ENCODE results near the gene RETNLB.

Gene RETNLB

GRCh38 chr3:108757404-108757982 is at the start of gene RETNLB:
Gene RETNLB, minus strand, starts transcription at chr3:108757410. Its CDS starts 225 bp downstream, at chr3:108757185.
- no peak within 1 kb of the TSS for H3K9ac ChIP-seq (ENCODE audit: low read depth, low read length)
- no peaks in the 10 kb centered on the region for H3K36me3 ChIP-seq (ENCODE audit: control insufficient read depth, insufficient read depth, low read length)
- no peak within 1 kb of the TSS for H3K27ac ChIP-seq (ENCODE audit: low read depth, low read length)
- H3K4me1 ChIP-seq (ENCODE audit: control insufficient read depth, insufficient read depth, low read length) = no peaks in the 10 kb centered on the region
- H3K4me3 ChIP-seq (ENCODE audit: low read depth, low read length) = no peak within 1 kb of the TSS
- H3K27me3 ChIP-seq (ENCODE audit: control insufficient read depth, insufficient read depth, low read length) = no peaks in the 10 kb centered on the region
- H3K9me3 ChIP-seq (ENCODE audit: control insufficient read depth, insufficient read depth, low read length) = no peaks in the 10 kb centered on the region

GRCh38 chr3:108806316-108806715 is 49.1 kb upstream of the RETNLB start:
- H3K27ac ChIP-seq (ENCODE audit: low read depth, low read length) = no peak overlapping the region
- H3K27me3 ChIP-seq (ENCODE audit: control insufficient read depth, insufficient read depth, low read length) = no peaks in the 10 kb centered on the region
- no peaks in the 10 kb centered on the region for H3K4me1 ChIP-seq (ENCODE audit: control insufficient read depth, insufficient read depth, low read length)
- no peak overlapping the region for H3K9ac ChIP-seq (ENCODE audit: low read depth, low read length)
- H3K9me3 ChIP-seq (ENCODE audit: control insufficient read depth, insufficient read depth, low read length) = no peaks in the 10 kb centered on the region
- H3K4me3 ChIP-seq (ENCODE audit: low read depth, low read length) = no peak overlapping the region
- no peaks in the 10 kb centered on the region for H3K36me3 ChIP-seq (ENCODE audit: control insufficient read depth, insufficient read depth, low read length)

GRCh38 chr3:108804966-108805365 is 47.8 kb upstream of the RETNLB start:
- Histone ChIP-seq H3K36me3 (ENCODE audit: control insufficient read depth, insufficient read depth, low read length) (no peaks in the 10 kb centered on the region), H3K27ac (ENCODE audit: low read depth, low read length) (no peak overlapping the region), H3K9me3 (ENCODE audit: control insufficient read depth, insufficient read depth, low read length) (no peaks in the 10 kb centered on the region), H3K27me3 (ENCODE audit: control insufficient read depth, insufficient read depth, low read length) (no peaks in the 10 kb centered on the region), H3K4me3 (ENCODE audit: low read depth, low read length) (no peak overlapping the region), H3K9ac (ENCODE audit: low read depth, low read length) (no peak overlapping the region), H3K4me1 (ENCODE audit: control insufficient read depth, insufficient read depth, low read length) (no peaks in the 10 kb centered on the region)

- H3K27me3 ChIP-seq (ENCODE audit: control insufficient read depth, insufficient read depth, low read length) = no peaks in the 10 kb centered on the region
- H3K36me3 ChIP-seq (ENCODE audit: control insufficient read depth, insufficient read depth, low read length) = no peaks in the 10 kb centered on the region
- no peaks in the 10 kb centered on the region for H3K9me3 ChIP-seq (ENCODE audit: control insufficient read depth, insufficient read depth, low read length)
- H3K9ac ChIP-seq (ENCODE audit: low read depth, low read length) = no peak overlapping the region
- no peaks in the 10 kb centered on the region for H3K4me1 ChIP-seq (ENCODE audit: control insufficient read depth, insufficient read depth, low read length)
- no peak overlapping the region for H3K27ac ChIP-seq (ENCODE audit: low read depth, low read length)
- no peak overlapping the region for H3K4me3 ChIP-seq (ENCODE audit: low read depth, low read length)
Observed at GRCh38 chr3:108804437-108804836, 47.2 kb upstream of the RETNLB start.

GRCh38 chr3:108791473-108791872 is 34.3 kb upstream of the RETNLB start:
- no peaks in the 10 kb centered on the region for H3K4me1 ChIP-seq (ENCODE audit: control insufficient read depth, insufficient read depth, low read length)
- H3K27ac ChIP-seq (ENCODE audit: low read depth, low read length) = no peak overlapping the region
- H3K27me3 ChIP-seq (ENCODE audit: control insufficient read depth, insufficient read depth, low read length) = no peaks in the 10 kb centered on the region
- no peak overlapping the region for H3K9ac ChIP-seq (ENCODE audit: low read depth, low read length)
- no peaks in the 10 kb centered on the region for H3K9me3 ChIP-seq (ENCODE audit: control insufficient read depth, insufficient read depth, low read length)
- H3K4me3 ChIP-seq (ENCODE audit: low read depth, low read length) = no peak overlapping the region
- H3K36me3 ChIP-seq (ENCODE audit: control insufficient read depth, insufficient read depth, low read length) = no peaks in the 10 kb centered on the region

GRCh38 chr3:108780235-108780634 is 23.0 kb upstream of the RETNLB start:
- Histone ChIP-seq H3K27ac (ENCODE audit: low read depth, low read length) (no peak overlapping the region), H3K9me3 (ENCODE audit: control insufficient read depth, insufficient read depth, low read length) (no peaks in the 10 kb centered on the region), H3K4me3 (ENCODE audit: low read depth, low read length) (no peak overlapping the region), H3K9ac (ENCODE audit: low read depth, low read length) (no peak overlapping the region), H3K36me3 (ENCODE audit: control insufficient read depth, insufficient read depth, low read length) (no peaks in the 10 kb centered on the region), H3K27me3 (ENCODE audit: control insufficient read depth, insufficient read depth, low read length) (no peaks in the 10 kb centered on the region), H3K4me1 (ENCODE audit: control insufficient read depth, insufficient read depth, low read length) (peaks cover 4% of the 10 kb centered on the region)

- Histone ChIP-seq H3K9me3 (ENCODE audit: control insufficient read depth, insufficient read depth, low read length) (no peaks in the 10 kb centered on the region), H3K27ac (ENCODE audit: low read depth, low read length) (no peak overlapping the region), H3K36me3 (ENCODE audit: control insufficient read depth, insufficient read depth, low read length) (no peaks in the 10 kb centered on the region), H3K4me1 (ENCODE audit: control insufficient read depth, insufficient read depth, low read length) (peaks cover 4% of the 10 kb centered on the region), H3K4me3 (ENCODE audit: low read depth, low read length) (no peak overlapping the region), H3K9ac (ENCODE audit: low read depth, low read length) (no peak overlapping the region), H3K27me3 (ENCODE audit: control insufficient read depth, insufficient read depth, low read length) (no peaks in the 10 kb centered on the region)
Observed at GRCh38 chr3:108779496-108779895, 22.3 kb upstream of the RETNLB start.

- Histone ChIP-seq H3K36me3 (ENCODE audit: control insufficient read depth, insufficient read depth, low read length) (no peaks in the 10 kb centered on the region), H3K9me3 (ENCODE audit: control insufficient read depth, insufficient read depth, low read length) (no peaks in the 10 kb centered on the region), H3K9ac (ENCODE audit: low read depth, low read length) (no peak overlapping the region), H3K4me1 (ENCODE audit: control insufficient read depth, insufficient read depth, low read length) (peaks cover 4% of the 10 kb centered on the region), H3K27me3 (ENCODE audit: control insufficient read depth, insufficient read depth, low read length) (no peaks in the 10 kb centered on the region), H3K27ac (ENCODE audit: low read depth, low read length) (no peak overlapping the region), H3K4me3 (ENCODE audit: low read depth, low read length) (no peak overlapping the region)
Observed at GRCh38 chr3:108775649-108776048, 18.4 kb upstream of the RETNLB start.

GRCh38 chr3:108767253-108767652 is 10.0 kb upstream of the RETNLB start:
- no peaks in the 10 kb centered on the region for H3K27me3 ChIP-seq (ENCODE audit: control insufficient read depth, insufficient read depth, low read length)
- H3K4me1 ChIP-seq (ENCODE audit: control insufficient read depth, insufficient read depth, low read length) = no peaks in the 10 kb centered on the region
- H3K9ac ChIP-seq (ENCODE audit: low read depth, low read length) = no peak overlapping the region
- no peaks in the 10 kb centered on the region for H3K36me3 ChIP-seq (ENCODE audit: control insufficient read depth, insufficient read depth, low read length)
- H3K9me3 ChIP-seq (ENCODE audit: control insufficient read depth, insufficient read depth, low read length) = no peaks in the 10 kb centered on the region
- H3K27ac ChIP-seq (ENCODE audit: low read depth, low read length) = no peak overlapping the region
- no peak overlapping the region for H3K4me3 ChIP-seq (ENCODE audit: low read depth, low read length)

- Histone ChIP-seq H3K27me3 (ENCODE audit: control insufficient read depth, insufficient read depth, low read length) (no peaks in the 10 kb centered on the region), H3K36me3 (ENCODE audit: control insufficient read depth, insufficient read depth, low read length) (no peaks in the 10 kb centered on the region), H3K9ac (ENCODE audit: low read depth, low read length) (no peak overlapping the region), H3K4me3 (ENCODE audit: low read depth, low read length) (no peak overlapping the region), H3K9me3 (ENCODE audit: control insufficient read depth, insufficient read depth, low read length) (no peaks in the 10 kb centered on the region), H3K4me1 (ENCODE audit: control insufficient read depth, insufficient read depth, low read length) (no peaks in the 10 kb centered on the region), H3K27ac (ENCODE audit: low read depth, low read length) (no peak overlapping the region)
Observed at GRCh38 chr3:108755686-108756085, 1.5 kb downstream of the RETNLB start.

GRCh38 chr3:108744762-108745161 is 12.4 kb downstream of the RETNLB start:
- no peaks in the 10 kb centered on the region for H3K27me3 ChIP-seq (ENCODE audit: control insufficient read depth, insufficient read depth, low read length)
- no peaks in the 10 kb centered on the region for H3K4me1 ChIP-seq (ENCODE audit: control insufficient read depth, insufficient read depth, low read length)
- H3K36me3 ChIP-seq (ENCODE audit: control insufficient read depth, insufficient read depth, low read length) = no peaks in the 10 kb centered on the region
- H3K9ac ChIP-seq (ENCODE audit: low read depth, low read length) = no peak overlapping the region
- H3K27ac ChIP-seq (ENCODE audit: low read depth, low read length) = no peak overlapping the region
- peaks cover 5% of the 10 kb centered on the region; the same call in 1 of the 2 replicates for H3K9me3 ChIP-seq (ENCODE audit: control insufficient read depth, insufficient read depth, low read length)
- no peak overlapping the region for H3K4me3 ChIP-seq (ENCODE audit: low read depth, low read length)

GRCh38 chr3:108742929-108743328 is 14.3 kb downstream of the RETNLB start:
- Histone ChIP-seq H3K9ac (ENCODE audit: low read depth, low read length) (no peak overlapping the region), H3K9me3 (ENCODE audit: control insufficient read depth, insufficient read depth, low read length) (no peaks in the 10 kb centered on the region), H3K4me3 (ENCODE audit: low read depth, low read length) (no peak overlapping the region), H3K27ac (ENCODE audit: low read depth, low read length) (no peak overlapping the region), H3K4me1 (ENCODE audit: control insufficient read depth, insufficient read depth, low read length) (no peaks in the 10 kb centered on the region), H3K36me3 (ENCODE audit: control insufficient read depth, insufficient read depth, low read length) (no peaks in the 10 kb centered on the region), H3K27me3 (ENCODE audit: control insufficient read depth, insufficient read depth, low read length) (no peaks in the 10 kb centered on the region)

Measured in HUES48 (cell line).